Endothelial cell of umbilical vein (primary cell): ENCODE data around the gene CUEDC2. TPM values are rescaled to one million over a fixed set of nuclear protein-coding genes. Genes with fewer than 3 reads are reported as not detected.

Experiments used
- BruUV-seq: library from RNA; stranded (reverse); fragments of 400-500 nt; replicated peaks from 2 replicates; lab custom pipeline; 2021; lab: Mats Ljungman, UMichigan
- CTCF ChIA-PET: fragments of 300-600, 350-600 bp; sonication (Branson Sonifier 250); formaldehyde crosslinking; loops from one replicate; lab custom pipeline; 2021; ENCODE audit warnings: antibody characterized with exemption, inconsistent platforms; lab: Charles Lee
- POLR2A ChIA-PET: fragments of 300-600, 350-600 bp; sonication (Branson Sonifier 250); formaldehyde crosslinking; loops from one replicate; lab custom pipeline; 2021; ENCODE audit warnings: antibody characterized with exemption, inconsistent platforms; lab: Charles Lee
- DNase-seq: peaks from one replicate; pipeline ENCODE4 v3.0.0-alpha.2; 2011; ENCODE audit warnings: low read depth, low spot score
- FAIRE-seq: peaks from 2 replicates; lab custom pipeline; 2011; peaks lifted over from hg19 to GRCh38; lab: Jason Lieb, UNC
- H2AFZ ChIP-seq: 2 replicates; pipeline ENCODE4 v1.6.0; 2012; ENCODE audit warnings: low read depth, low read length, control low read depth, inconsistent platforms
- H3K27ac ChIP-seq: 2 replicates; pipeline ENCODE4 v1.5.1; 2011; ENCODE audit warnings: low read depth, mild to moderate bottlenecking, control low read depth, low read length, moderate library complexity; ENCODE audit not compliant: insufficient read depth
- H3K27me3 ChIP-seq, 2 experiments: 2 replicates each; pipeline versions ENCODE4 v1.6.0 to v1.6.1; 2011; ENCODE audit warnings: low read length in 2 of 2, mixed read lengths in 1 of 2; ENCODE audit not compliant: control insufficient read depth in 2 of 2, insufficient read depth in 2 of 2
- H3K36me3 ChIP-seq, 2 experiments: 2 replicates in 1 of 2; 3 replicates in 1 of 2; pipeline ENCODE4 v1.5.1; 2011; ENCODE audit warnings: low read length in 2 of 2, mild to moderate bottlenecking in 1 of 2, moderate library complexity in 1 of 2; ENCODE audit not compliant: control insufficient read depth in 2 of 2, insufficient read depth in 2 of 2; ENCODE audit errors: extremely low read depth in 1 of 2
- H3K4me1 ChIP-seq: 3 replicates; pipeline ENCODE4 v1.5.1; 2011; ENCODE audit warnings: mild to moderate bottlenecking, low read length; ENCODE audit not compliant: control insufficient read depth, insufficient read depth; ENCODE audit errors: extremely low read depth
- H3K4me2 ChIP-seq: 2 replicates; pipeline ENCODE4 v1.6.1; 2011; ENCODE audit warnings: low read length, control low read depth, mixed read lengths; ENCODE audit not compliant: insufficient read depth
- H3K4me3 ChIP-seq, 3 experiments: fragments of 200-600 bp in 1 of 3; sonication (generic), shearing (Covaris generic) in 1 of 3; replicated peaks in 1 of 3; 2 replicates each; pipeline ENCODE4 v1.5.1; 2011 to 2016; ENCODE audit warnings: control low read depth in 3 of 3, low read length in 3 of 3, mild to moderate bottlenecking in 2 of 3, inconsistent platforms in 1 of 3, low read depth in 1 of 3, moderate library complexity in 1 of 3; ENCODE audit not compliant: insufficient read depth in 1 of 3
- H3K79me2 ChIP-seq: 2 replicates; pipeline ENCODE4 v1.6.0; 2012; ENCODE audit warnings: low read length, inconsistent platforms; ENCODE audit not compliant: control insufficient read depth, insufficient read depth
- H3K9ac ChIP-seq: replicated peaks from 2 replicates; pipeline ENCODE3; 2011; ENCODE audit warnings: low read length, control low read depth; ENCODE audit not compliant: insufficient read depth; ENCODE audit errors: extremely low read depth
- H3K9me1 ChIP-seq: replicated peaks from 3 replicates; pipeline ENCODE4 v1.6.0; 2011; ENCODE audit warnings: mild to moderate bottlenecking, low read length; ENCODE audit not compliant: control insufficient read depth, insufficient read depth; ENCODE audit errors: extremely low read depth
- H3K9me3 ChIP-seq: replicated peaks from 2 replicates; pipeline ENCODE4 v1.5.1; 2012; ENCODE audit warnings: low read length, inconsistent platforms; ENCODE audit not compliant: control insufficient read depth, insufficient read depth
- H4K20me1 ChIP-seq: replicated peaks from 2 replicates; pipeline ENCODE3; 2011; ENCODE audit warnings: mild to moderate bottlenecking, low read length; ENCODE audit not compliant: control insufficient read depth, insufficient read depth; ENCODE audit errors: extremely low read depth
- EZH2 ChIP-seq: IDR thresholded peaks from 2 replicates; pipeline ENCODE4 v1.6.1; 2012; ENCODE audit warnings: borderline replicate concordance, low read depth, mild to moderate bottlenecking, moderate library complexity, low read length, inconsistent platforms; ENCODE audit not compliant: severe bottlenecking
- FOS ChIP-seq: IDR thresholded peaks from 2 replicates; pipeline ENCODE4 v1.6.1; 2011; ENCODE audit warnings: mild to moderate bottlenecking, low read length, moderate library complexity, borderline replicate concordance; ENCODE audit not compliant: insufficient read depth
- GATA2 ChIP-seq: IDR thresholded peaks from 2 replicates; pipeline ENCODE4 v1.7.0; 2011; ENCODE audit warnings: low read depth, mild to moderate bottlenecking, moderate library complexity, mixed read lengths, low read length; ENCODE audit not compliant: insufficient read length, insufficient read depth
- JUN ChIP-seq: IDR thresholded peaks from 2 replicates; pipeline ENCODE4 v1.6.1; 2011; ENCODE audit warnings: borderline replicate concordance, low read depth; ENCODE audit not compliant: insufficient read length, insufficient read depth
- MAX ChIP-seq: IDR thresholded peaks from 2 replicates; pipeline ENCODE4 v1.6.1; 2011; ENCODE audit not compliant: insufficient read depth, insufficient read length
- POLR2A ChIP-seq: IDR thresholded peaks from 2 replicates; pipeline ENCODE4 v1.6.1; 2012; ENCODE audit warnings: low read depth, mild to moderate bottlenecking, control low read depth, low read length
- POLR2AphosphoS5 ChIP-seq: IDR thresholded peaks from 2 replicates; pipeline ENCODE4 v1.6.1; 2012; ENCODE audit warnings: low read depth, mild to moderate bottlenecking, control low read depth, low read length, moderate library complexity; ENCODE audit not compliant: insufficient read depth
- dilution Hi-C: fragments of 300-500 bp; cut with MboI; formaldehyde crosslinking; loops from one replicate; pipeline ENCODE4 v1.15.0; 2019; ENCODE audit warnings: low sequenced_read_pairs; ENCODE audit not compliant: extremely low pct_ligation_motif_present
- intact Hi-C: fragments of 100-400 bp; cut with micrococcal nuclease; formaldehyde crosslinking; loops from one replicate; pipeline ENCODE4 v1.10.0; 2022
- polyA plus RNA-seq, 4 experiments: library from polyadenylated mRNA; depleted of rRNA in 3 of 4; stranded (reverse) in 3 of 4; unstranded in 1 of 4; fragments of >200 nt; gene quantifications; 2 replicates each; pipeline versions ENCODE4 v1.2.1 to v1.2.3, GENCODE V29; 2011 to 2012; ENCODE audit warnings: missing spikeins in 1 of 4
- total RNA-seq: library from RNA; stranded (reverse); gene quantifications from 2 replicates; pipeline ENCODE4 v1.2.3, GENCODE V29; 2021

CUEDC2 gene
- total and polyA plus RNA-seq, 2 donors (not counting 3 experiments of a cell fraction or from before 2014, with no cell fraction given), result 61.5 to 96.7 TPM

GRCh38 chr10:102462512-102463054 is 30.2 kb upstream of the CUEDC2 start:
- no peak overlapping the region for H3K4me3 ChIP-seq
- H3K4me1 ChIP-seq, result peaks cover 7% of the 10 kb centered on the region
- H3K9me1 ChIP-seq, result no peaks in the 10 kb centered on the region
- H2AFZ ChIP-seq, result no peak overlapping the region
- CTCF ChIA-PET, result interaction anchor here (0.5 to 2.7 kb wide), 6 partner anchors 10 to 121 kb away, joined by 3 to 16 read pairs (median 5); partner anchors contain the start of gene C10orf95
- no peaks in the 10 kb centered on the region for H3K9me3 ChIP-seq
- no peak overlapping the region for H3K4me2 ChIP-seq
- FAIRE-seq, result no peak
- H3K36me3 ChIP-seq, result no peaks in the 10 kb centered on the region
- H3K9ac ChIP-seq, result no peak overlapping the region
- no peak for TF ChIP-seq EZH2
- TF ChIP-seq FOS, result no peak
- TF ChIP-seq JUN, result no peak
- TF ChIP-seq POLR2A, result no peak
- no peak for TF ChIP-seq GATA2
- no peak for TF ChIP-seq POLR2AphosphoS5
- TF ChIP-seq MAX, result no peak
- H4K20me1 ChIP-seq, result no peaks in the 10 kb centered on the region
- dilution Hi-C loops (no loop called here), intact Hi-C loops (no loop called here)
- BruUV-seq, result no TSS peak
- H3K79me2 ChIP-seq, result no peaks in the 10 kb centered on the region
- no peak overlapping the region for H3K27ac ChIP-seq
- no peak for DNase-seq
- H3K27me3 ChIP-seq, result peaks cover 0 to 4% of the 10 kb centered on the region in 2 experiments
- POLR2A ChIA-PET, result no interaction called here
